Adrenal gland (tissue), 12 donors: ENCODE measurements around the gene IFT20. TPM values are rescaled to one million over a fixed set of nuclear protein-coding genes. Genes with fewer than 3 reads are reported as not detected.
A peak's percentile ranks its signal among the peaks of the same experiment; 100 is the strongest.

Experiments used
- DNase-seq, 7 donors: peaks; one replicate each; pipeline ENCODE4 v3.0.0-alpha.2; 2019 to 2020
- H3K27ac ChIP-seq, 5 donors: fragments of 200-600 bp; sonication (generic) in 4 of 5; 1 replicate in 3 of 5; 2 replicates in 2 of 5; pipeline versions ENCODE4 v1.5.1 to v1.8.0; 2016 to 2020; ENCODE audit warnings: mild to moderate bottlenecking in 1 of 5
- H3K27me3 ChIP-seq: fragments of 200-600 bp; 2 replicates; pipeline ENCODE4 v1.8.0; 2021
- H3K36me3 ChIP-seq, 2 donors: fragments of 200-600 bp; replicated peaks in 1 of 2; 1 replicate in 1 of 2; 2 replicates in 1 of 2; pipeline versions ENCODE4 v1.5.1 to v1.8.0; 2018 to 2022
- H3K4me1 ChIP-seq, 2 donors: fragments of 200-600 bp; replicated peaks in 1 of 2; 1 replicate in 1 of 2; 2 replicates in 1 of 2; pipeline versions ENCODE4 v1.5.1 to v1.8.0; 2018 to 2021
- H3K4me3 ChIP-seq, 4 donors: fragments of 200-600 bp; sonication (generic) in 3 of 4; one replicate each; pipeline ENCODE4 v1.5.1; 2016 to 2018
- H3K9me3 ChIP-seq, 3 donors: fragments of 200-600 bp; sonication (generic) in 1 of 3; replicated peaks in 1 of 3; 1 replicate in 2 of 3; 2 replicates in 1 of 3; pipeline versions ENCODE4 v1.5.1 to v1.8.0; 2016 to 2021
- POLR2A ChIP-seq, 2 donors: fragments of 450-650 bp; IDR thresholded peaks; one replicate each; pipeline ENCODE4 v1.6.1; 2017; ENCODE audit warnings: antibody characterized with exemption in 2 of 2, mild to moderate bottlenecking in 2 of 2, moderate library complexity in 1 of 2
- WGBS, 4 donors: extraction: QIAGEN DNeasy Blood & Tissue Kit in 2 of 4; methylation state at CpG; one replicate each; pipeline versions ENCODE4 v1.1.5 to v1.1.7; 2013 to 2017; 5-methylcytosine and 5-hydroxymethylcytosine counted together
- intact Hi-C, 2 donors: fragments of 100-400 bp; cut with DNase I; formaldehyde crosslinking; loops; one replicate each; pipeline versions ENCODE4 v1.14.1 to v1.15.0; 2022 to 2023
- polyA plus RNA-seq, 3 donors: library from polyadenylated mRNA; stranded (reverse); fragments of 200-250 nt in 2 of 3; fragments of 350-450 nt in 1 of 3; fragmentation: Illumina TruSeq in 1 of 3; extraction: RNeasy Lipid Tissue Mini Kit (QIAGEN cat#74804) in 1 of 3; gene quantifications; one replicate each; pipeline ENCODE4 v1.2.3, GENCODE V29; 2013 to 2014
- total RNA-seq, 9 donors: library from RNA; depleted of rRNA in 4 of 9; stranded (reverse); fragments of >200 nt in 4 of 9; fragments of 120-200 nt in 1 of 9; fragmentation: NEBNext Ultra II Directional in 1 of 9; extraction: Animal tissue kit (Norgen Biotek cat#: 25700) in 1 of 9; gene quantifications; one replicate each; pipeline versions ENCODE4 v1.1.0 to v1.2.4, GENCODE V29; 2013 to 2023
- TF ChIP-seq, protein P1 (sequence below), 6 experiments: fragments of 450-650 bp in 4 of 6; fragments of 200-600 bp in 2 of 6; sonication (generic) in 1 of 6; IDR thresholded peaks; 1 replicate in 5 of 6; 2 replicates in 1 of 6; pipeline versions ENCODE4 v1.5.1 to v1.8.0; 2016 to 2021; ENCODE audit warnings: antibody characterized with exemption in 6 of 6, mild to moderate bottlenecking in 2 of 6, moderate library complexity in 1 of 6
- donor health status: healthy with polysubstance abuse.
- donor health status: Bipolar disorder and iron deficiency.
- donor health status: DM: yes; HTN: yes; CAD: no.
- donor health status: DM: no; HTN: no; CAD: no.
- donor health status: DM: no; HTN: no; CAD: no.
- donor health status: DM: yes; HTN: yes; CAD: no.

Gene IFT20
- total and polyA plus RNA-seq, 12 donors: 24.5 to 100 (median 41.2) TPM

DNA sequence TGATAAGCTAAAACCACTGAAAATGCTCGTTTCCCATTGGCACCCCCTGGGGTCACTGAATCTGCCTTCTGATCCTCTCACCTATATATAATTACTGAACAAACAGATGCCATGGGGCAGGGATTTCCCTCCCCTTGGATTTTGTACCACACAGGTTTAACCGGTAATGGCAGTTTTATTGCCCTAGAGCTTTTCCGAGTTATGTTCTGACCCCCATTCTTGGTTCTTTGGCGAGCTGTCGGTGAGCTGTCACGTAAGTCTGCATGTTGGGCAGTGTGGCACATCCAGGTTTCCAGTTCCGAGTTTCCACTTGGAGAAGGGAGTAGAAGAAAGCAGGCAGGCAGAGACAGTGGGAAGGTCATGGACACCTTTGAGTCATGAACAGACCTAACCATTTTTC lies 9.2 kb downstream of the IFT20 start:
- peaks cover 0 to 35% of the 10 kb centered on the region in 2 donors for H3K36me3 ChIP-seq
- 47 to 65% (median 61%) methylated on average over 7 of the region's 7 CpGs for WGBS, 4 donors
- H3K9me3 ChIP-seq: no peaks in the 10 kb centered on the region
- H3K4me3 ChIP-seq: no peak overlapping the region
- intact Hi-C loops: no loop called here
- H3K27ac ChIP-seq: no peak overlapping the region
- no peak for TF ChIP-seq POLR2A (IDR thresholded peaks at IDR 0.05)
- TF ChIP-seq, protein P1, sequence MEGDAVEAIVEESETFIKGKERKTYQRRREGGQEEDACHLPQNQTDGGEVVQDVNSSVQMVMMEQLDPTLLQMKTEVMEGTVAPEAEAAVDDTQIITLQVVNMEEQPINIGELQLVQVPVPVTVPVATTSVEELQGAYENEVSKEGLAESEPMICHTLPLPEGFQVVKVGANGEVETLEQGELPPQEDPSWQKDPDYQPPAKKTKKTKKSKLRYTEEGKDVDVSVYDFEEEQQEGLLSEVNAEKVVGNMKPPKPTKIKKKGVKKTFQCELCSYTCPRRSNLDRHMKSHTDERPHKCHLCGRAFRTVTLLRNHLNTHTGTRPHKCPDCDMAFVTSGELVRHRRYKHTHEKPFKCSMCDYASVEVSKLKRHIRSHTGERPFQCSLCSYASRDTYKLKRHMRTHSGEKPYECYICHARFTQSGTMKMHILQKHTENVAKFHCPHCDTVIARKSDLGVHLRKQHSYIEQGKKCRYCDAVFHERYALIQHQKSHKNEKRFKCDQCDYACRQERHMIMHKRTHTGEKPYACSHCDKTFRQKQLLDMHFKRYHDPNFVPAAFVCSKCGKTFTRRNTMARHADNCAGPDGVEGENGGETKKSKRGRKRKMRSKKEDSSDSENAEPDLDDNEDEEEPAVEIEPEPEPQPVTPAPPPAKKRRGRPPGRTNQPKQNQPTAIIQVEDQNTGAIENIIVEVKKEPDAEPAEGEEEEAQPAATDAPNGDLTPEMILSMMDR (IDR thresholded peaks at IDR 0.05): no peak
- H3K4me1 ChIP-seq: peaks cover 0 to 9% of the 10 kb centered on the region in 2 donors
- DNase-seq: peak in 1 of 7 donors; percentile 44
- H3K27me3 ChIP-seq: no peaks in the 10 kb centered on the region

DNA sequence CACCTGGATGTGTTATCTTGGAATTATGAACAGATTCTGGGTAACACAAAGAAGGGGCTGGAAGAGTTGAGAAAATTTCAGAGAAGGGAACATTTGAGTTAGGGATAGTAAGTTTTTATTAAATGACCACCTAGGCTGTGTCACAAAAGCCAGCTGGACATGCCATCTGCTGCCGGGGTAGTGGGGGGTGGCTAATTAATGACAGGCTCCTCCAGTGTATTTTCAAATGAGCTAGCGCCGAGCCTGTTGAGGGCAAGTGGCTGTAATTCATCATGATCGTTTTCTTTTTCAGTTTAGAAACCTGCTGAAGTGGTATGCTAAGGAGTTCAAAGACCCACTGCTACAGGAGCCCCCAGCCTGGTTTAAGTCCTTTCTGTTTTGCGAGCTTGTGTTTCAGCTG lies 10.1 kb downstream of the IFT20 start:
- Histone ChIP-seq H3K4me1 (peaks cover 0 to 11% of the 10 kb centered on the region in 2 donors), H3K4me3 (no peak overlapping the region), H3K27me3 (no peaks in the 10 kb centered on the region), H3K9me3 (no peaks in the 10 kb centered on the region), H3K27ac (no peak overlapping the region), H3K36me3 (peaks cover 0 to 30% of the 10 kb centered on the region in 2 donors)
- TF ChIP-seq, protein P1 (IDR thresholded peaks at IDR 0.05): no peak
- TF ChIP-seq POLR2A (IDR thresholded peaks at IDR 0.05): no peak
- no peak for DNase-seq
- WGBS, 4 donors: 74 to 81% (median 76%) methylated on average over 5 of the region's 5 CpGs
- intact Hi-C loops: no loop called here

DNA sequence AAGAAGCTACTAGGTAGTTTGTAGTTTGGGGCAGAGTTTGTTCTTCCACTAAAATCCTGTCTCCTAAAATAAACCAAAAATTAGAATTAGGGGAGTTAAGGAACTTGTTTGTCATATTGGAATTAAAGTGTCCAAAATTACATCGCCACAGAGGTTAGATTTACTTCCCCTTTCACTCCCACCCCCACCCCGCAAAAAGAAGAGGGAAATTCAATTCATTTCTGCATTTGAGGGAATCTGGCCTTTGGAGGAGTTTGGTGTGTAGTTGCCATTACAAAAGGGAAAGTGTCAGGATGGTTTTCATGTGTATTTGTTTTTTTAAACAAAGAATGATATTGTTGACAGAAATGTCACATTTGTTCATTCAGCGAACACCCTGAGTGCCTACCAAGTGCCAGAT lies 10.5 kb downstream of the IFT20 start:
- no peak overlapping the region for H3K27ac ChIP-seq
- H3K27me3 ChIP-seq: no peaks in the 10 kb centered on the region
- H3K9me3 ChIP-seq: no peaks in the 10 kb centered on the region
- H3K4me3 ChIP-seq: no peak overlapping the region
- intact Hi-C loops: no loop called here
- no peak for DNase-seq
- H3K4me1 ChIP-seq: peaks cover 0 to 15% of the 10 kb centered on the region in 2 donors
- no peak for TF ChIP-seq POLR2A (IDR thresholded peaks at IDR 0.05)
- TF ChIP-seq, protein P1 (IDR thresholded peaks at IDR 0.05): no peak
- 75 to 91% (median 87%) methylated on average over 3 of the region's 3 CpGs for WGBS, 4 donors
- H3K36me3 ChIP-seq: peaks cover 0 to 27% of the 10 kb centered on the region in 2 donors

DNA sequence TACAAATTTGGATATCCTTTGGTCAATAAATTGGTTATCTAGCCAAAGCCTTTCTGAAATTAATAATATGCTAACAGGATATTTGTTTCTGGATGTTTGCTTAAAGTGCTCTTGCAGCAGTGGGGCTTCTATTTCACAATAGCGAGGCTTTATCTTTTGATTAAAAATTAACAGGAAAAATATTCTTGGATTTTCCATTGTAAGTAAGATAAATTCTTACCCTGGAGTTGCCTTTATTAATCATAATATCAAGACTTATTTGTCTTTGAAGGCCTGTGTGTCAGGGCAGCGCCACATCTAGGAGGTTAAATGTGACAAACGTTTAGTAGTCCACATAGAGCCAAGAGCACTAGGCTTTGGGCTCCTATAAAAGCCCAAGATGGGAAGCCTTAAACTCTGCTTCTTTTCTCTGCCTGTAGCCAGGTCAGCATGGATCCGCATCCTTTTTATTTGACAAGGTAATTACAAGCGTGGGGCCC lies 11.0 kb downstream of the IFT20 start:
- Histone ChIP-seq H3K27ac (no peak overlapping the region), H3K9me3 (no peaks in the 10 kb centered on the region), H3K36me3 (peaks cover 0 to 24% of the 10 kb centered on the region in 2 donors), H3K27me3 (no peaks in the 10 kb centered on the region), H3K4me1 (peaks cover 0 to 18% of the 10 kb centered on the region in 2 donors), H3K4me3 (no peak overlapping the region)
- no peak for TF ChIP-seq POLR2A (IDR thresholded peaks at IDR 0.05)
- TF ChIP-seq, protein P1 (IDR thresholded peaks at IDR 0.05): no peak
- no peak for DNase-seq
- 76 to 83% (median 78%) methylated on average over 5 of the region's 5 CpGs for WGBS, 4 donors
- intact Hi-C loops: no loop called here
